ENCODE results near the gene HOXB4.

- no peak for TF ChIP-seq POLR2A (IDR thresholded peaks at IDR 0.05; ENCODE audit: low read depth, low read length)
- no peak for TF ChIP-seq CTCF (conservative IDR thresholded peaks at IDR 0.05; ENCODE audit: low read depth, low read length)
- no peak for TF ChIP-seq CEBPB (IDR thresholded peaks at IDR 0.05; ENCODE audit: low read depth, low read length)
- TF ChIP-seq, protein P1, sequence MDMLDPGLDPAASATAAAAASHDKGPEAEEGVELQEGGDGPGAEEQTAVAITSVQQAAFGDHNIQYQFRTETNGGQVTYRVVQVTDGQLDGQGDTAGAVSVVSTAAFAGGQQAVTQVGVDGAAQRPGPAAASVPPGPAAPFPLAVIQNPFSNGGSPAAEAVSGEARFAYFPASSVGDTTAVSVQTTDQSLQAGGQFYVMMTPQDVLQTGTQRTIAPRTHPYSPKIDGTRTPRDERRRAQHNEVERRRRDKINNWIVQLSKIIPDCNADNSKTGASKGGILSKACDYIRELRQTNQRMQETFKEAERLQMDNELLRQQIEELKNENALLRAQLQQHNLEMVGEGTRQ (IDR thresholded peaks at IDR 0.05; ENCODE audit: low read depth, low read length), result no peak
- TF ChIP-seq MAFK (IDR thresholded peaks at IDR 0.05; ENCODE audit: low read depth, low read length), result no peak
- TF ChIP-seq SMC3 (IDR thresholded peaks at IDR 0.05; ENCODE audit: low read depth, low read length), result no peak
- no peak for TF ChIP-seq RCOR1 (IDR thresholded peaks at IDR 0.05; ENCODE audit: insufficient replicate concordance, low read length)
- TF ChIP-seq, protein P2, sequence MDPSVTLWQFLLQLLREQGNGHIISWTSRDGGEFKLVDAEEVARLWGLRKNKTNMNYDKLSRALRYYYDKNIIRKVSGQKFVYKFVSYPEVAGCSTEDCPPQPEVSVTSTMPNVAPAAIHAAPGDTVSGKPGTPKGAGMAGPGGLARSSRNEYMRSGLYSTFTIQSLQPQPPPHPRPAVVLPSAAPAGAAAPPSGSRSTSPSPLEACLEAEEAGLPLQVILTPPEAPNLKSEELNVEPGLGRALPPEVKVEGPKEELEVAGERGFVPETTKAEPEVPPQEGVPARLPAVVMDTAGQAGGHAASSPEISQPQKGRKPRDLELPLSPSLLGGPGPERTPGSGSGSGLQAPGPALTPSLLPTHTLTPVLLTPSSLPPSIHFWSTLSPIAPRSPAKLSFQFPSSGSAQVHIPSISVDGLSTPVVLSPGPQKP (IDR thresholded peaks at IDR 0.05; ENCODE audit: borderline replicate concordance, low read depth, low read length), result no peak
Observed at GRCh38 chr17:48569240-48569582, 8.9 kb downstream of the HOXB4 start.
